ENCODE data around the gene TMC4.

Gene TMC4

DNA sequence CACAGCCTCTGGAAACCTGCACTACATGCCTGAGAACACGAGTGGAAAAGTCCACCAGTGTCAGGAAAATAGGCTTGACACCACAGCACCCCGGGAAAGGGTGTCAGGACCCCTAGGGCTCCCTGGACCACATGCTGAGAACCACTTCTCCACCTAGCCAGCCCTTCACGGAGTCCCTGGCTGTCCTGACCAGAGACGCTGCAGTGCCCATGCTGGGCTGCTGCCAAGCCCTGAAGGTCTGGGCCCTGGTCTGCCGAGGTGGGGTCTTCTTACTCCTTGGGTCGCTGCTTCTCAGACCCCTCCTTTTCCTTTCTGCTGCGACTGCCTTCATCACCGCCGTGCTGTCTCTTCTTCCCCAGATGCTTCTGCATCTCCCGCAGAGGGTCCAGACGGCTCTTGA, 16.5 kb downstream of the TMC4 start:
- no peak overlapping the region for H3K4me3 ChIP-seq (replicated peaks; ENCODE audit: low read depth, low read length)
- TF ChIP-seq, protein P1, sequence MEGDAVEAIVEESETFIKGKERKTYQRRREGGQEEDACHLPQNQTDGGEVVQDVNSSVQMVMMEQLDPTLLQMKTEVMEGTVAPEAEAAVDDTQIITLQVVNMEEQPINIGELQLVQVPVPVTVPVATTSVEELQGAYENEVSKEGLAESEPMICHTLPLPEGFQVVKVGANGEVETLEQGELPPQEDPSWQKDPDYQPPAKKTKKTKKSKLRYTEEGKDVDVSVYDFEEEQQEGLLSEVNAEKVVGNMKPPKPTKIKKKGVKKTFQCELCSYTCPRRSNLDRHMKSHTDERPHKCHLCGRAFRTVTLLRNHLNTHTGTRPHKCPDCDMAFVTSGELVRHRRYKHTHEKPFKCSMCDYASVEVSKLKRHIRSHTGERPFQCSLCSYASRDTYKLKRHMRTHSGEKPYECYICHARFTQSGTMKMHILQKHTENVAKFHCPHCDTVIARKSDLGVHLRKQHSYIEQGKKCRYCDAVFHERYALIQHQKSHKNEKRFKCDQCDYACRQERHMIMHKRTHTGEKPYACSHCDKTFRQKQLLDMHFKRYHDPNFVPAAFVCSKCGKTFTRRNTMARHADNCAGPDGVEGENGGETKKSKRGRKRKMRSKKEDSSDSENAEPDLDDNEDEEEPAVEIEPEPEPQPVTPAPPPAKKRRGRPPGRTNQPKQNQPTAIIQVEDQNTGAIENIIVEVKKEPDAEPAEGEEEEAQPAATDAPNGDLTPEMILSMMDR (IDR thresholded peaks at IDR 0.05; ENCODE audit: low read depth, low read length, missing control alignments), result no peak
- no peak for DNase-seq (ENCODE audit: extremely low read depth, low read depth)

DNA sequence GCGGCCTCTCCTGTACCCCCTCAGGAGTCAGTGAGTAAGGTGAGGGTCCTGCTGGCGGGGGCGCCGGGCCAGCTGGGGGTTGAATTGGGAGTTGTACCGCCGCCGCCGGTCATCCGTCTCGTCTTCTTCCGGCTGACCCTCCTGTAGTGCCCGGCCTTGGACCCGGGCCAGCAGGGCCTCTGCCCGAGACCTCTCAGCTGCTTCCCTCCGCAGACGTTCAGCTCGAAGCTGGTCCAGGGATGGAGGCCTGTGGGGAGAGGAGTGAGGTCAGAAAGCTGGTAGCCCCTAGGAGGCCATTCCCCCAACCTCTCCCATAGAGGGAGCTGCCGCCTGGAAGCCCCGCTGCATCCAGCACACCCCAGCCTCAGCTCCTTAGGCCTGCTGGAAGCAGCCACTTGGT, 17.3 kb downstream of the TMC4 start:
- DNase-seq (ENCODE audit: extremely low read depth, low read depth), result no peak
- no peak overlapping the region for H3K4me3 ChIP-seq (replicated peaks; ENCODE audit: low read depth, low read length)
- TF ChIP-seq, protein P1 (IDR thresholded peaks at IDR 0.05; ENCODE audit: low read depth, low read length, missing control alignments), result no peak

GRCh38 chr19:54154603-54155345, 18.2 kb downstream of the TMC4 start:
- no peak for DNase-seq (ENCODE audit: extremely low read depth, low read depth)
- TF ChIP-seq, protein P1 (IDR thresholded peaks at IDR 0.05; ENCODE audit: low read depth, low read length, missing control alignments), result no peak
- no peak overlapping the region for H3K4me3 ChIP-seq (replicated peaks; ENCODE audit: low read depth, low read length)

DNA sequence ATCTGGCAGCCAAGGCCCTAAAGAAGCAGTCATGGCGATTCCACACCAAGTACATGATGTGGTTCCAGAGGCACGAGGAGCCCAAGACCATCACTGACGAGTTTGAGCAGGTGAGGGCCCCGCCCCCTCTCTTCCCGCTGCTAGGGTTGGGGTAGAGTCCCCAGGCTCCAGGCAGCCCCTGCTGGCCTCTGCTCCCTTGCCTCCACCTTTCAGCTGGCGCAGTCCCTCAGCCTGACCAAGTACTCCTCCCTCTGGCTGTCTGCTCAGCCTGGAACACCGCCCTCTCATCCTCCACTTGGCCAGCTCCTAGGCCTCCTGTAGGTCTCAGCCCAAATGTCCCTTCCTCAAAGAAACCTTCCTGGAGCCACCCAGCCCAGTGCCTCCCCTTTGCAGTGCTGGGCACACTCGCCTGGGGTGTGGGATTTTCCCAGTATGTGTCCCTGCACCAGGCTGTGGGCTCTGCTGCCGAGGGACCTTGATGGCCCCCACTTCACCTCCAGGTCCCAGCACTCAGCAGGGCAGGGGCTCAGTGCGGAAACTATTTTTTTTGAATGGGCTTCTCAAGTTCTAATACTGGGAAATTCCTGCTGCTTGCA, 19.1 kb downstream of the TMC4 start:
- no peak for DNase-seq (ENCODE audit: extremely low read depth, low read depth)
- TF ChIP-seq, protein P1 (IDR thresholded peaks at IDR 0.05; ENCODE audit: low read depth, low read length, missing control alignments), result no peak

GRCh38 chr19:54152878-54153524, 20.0 kb downstream of the TMC4 start:
- H3K4me3 ChIP-seq (replicated peaks; ENCODE audit: low read depth, low read length), result no peak overlapping the region

More for the DNA sequence above, 19.1 kb downstream of the TMC4 start:
- no peak overlapping the region for H3K4me3 ChIP-seq (replicated peaks; ENCODE audit: low read depth, low read length)

DNA sequence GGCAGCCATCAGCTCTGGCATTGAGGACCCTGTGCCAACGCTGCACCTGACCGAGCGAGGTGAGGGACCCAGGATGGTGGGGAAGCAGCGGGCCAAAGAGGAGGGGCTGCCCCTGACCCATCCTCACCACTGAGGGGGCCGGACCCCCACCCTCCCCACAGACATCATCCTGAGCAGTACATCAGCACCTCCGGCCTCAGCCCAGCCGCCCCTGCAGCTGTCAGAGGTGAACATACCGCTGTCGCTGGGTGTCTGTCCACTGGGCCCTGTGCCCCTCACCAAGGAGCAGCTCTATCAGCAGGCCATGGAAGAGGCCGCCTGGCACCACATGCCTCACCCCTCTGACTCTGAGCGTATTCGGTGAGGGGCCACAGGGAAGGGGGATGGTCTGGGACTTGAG, 20.7 kb downstream of the TMC4 start:
- TF ChIP-seq, protein P1 (IDR thresholded peaks at IDR 0.05; ENCODE audit: low read depth, low read length, missing control alignments), result no peak
- no peak for DNase-seq (ENCODE audit: extremely low read depth, low read depth)
- H3K4me3 ChIP-seq (replicated peaks; ENCODE audit: low read depth, low read length), result no peak overlapping the region

More at GRCh38 chr19:54152878-54153524, 20.0 kb downstream of the TMC4 start:
- no peak for DNase-seq (ENCODE audit: extremely low read depth, low read depth)
- TF ChIP-seq, protein P1 (IDR thresholded peaks at IDR 0.05; ENCODE audit: low read depth, low read length, missing control alignments), result no peak

Measured in HFF-Myc (cell line).